GM12874 (cell line): ENCODE results near the gene CCDC92.

Experiments
- CTCF ChIP-seq: IDR thresholded peaks from 2 replicates; pipeline ENCODE4 v1.5.1; 2011; ENCODE audit warnings: low read depth, mild to moderate bottlenecking, control low read depth, low read length, moderate library complexity; ENCODE audit not compliant: insufficient read depth

CCDC92 gene

GRCh38 chr12:124006846-124007713 is 34.4 kb upstream of the CCDC92 start:
- no peak for TF ChIP-seq CTCF

DNA sequence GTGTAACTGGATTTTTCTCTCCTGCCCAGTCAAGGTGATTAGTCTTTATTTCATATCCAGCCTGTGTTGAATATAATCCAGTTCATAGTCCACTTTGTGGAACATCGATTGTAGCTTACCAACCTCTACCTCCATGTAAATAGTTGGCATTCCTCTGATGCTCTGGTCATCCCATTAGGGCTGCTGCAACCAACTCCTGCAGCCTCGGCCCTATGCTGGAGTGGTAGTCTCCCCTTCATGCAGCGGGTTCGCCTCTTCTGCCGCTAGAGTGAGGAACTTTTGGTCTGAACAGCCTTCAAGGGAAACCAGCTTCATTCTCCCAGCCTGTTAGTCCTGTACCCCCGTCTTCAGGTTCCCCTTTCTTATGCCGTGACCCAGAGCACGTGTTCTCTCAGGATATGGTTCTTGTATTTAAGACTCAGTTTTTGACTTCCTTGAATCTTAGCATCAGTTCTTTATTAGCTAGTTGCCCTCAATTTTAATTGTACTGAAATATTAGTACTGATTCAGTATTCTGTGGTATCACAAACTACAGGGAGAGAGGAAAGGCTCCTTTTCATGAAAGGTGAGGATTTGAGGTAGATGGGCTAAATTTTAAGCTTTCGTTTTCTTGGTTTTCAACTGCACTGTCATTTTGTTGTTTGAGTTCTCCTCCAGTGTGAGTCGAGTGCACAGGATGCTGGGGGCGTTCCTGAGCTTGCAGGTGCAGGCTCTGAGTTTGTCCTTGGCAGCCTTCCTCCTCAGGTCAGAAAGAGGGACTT is 33.6 kb upstream of the CCDC92 start:
- no peak for TF ChIP-seq CTCF

- no peak for TF ChIP-seq CTCF
These were observed 31.7 kb upstream of the CCDC92 start for GRCh38 chr12:124004233-124004875.

DNA sequence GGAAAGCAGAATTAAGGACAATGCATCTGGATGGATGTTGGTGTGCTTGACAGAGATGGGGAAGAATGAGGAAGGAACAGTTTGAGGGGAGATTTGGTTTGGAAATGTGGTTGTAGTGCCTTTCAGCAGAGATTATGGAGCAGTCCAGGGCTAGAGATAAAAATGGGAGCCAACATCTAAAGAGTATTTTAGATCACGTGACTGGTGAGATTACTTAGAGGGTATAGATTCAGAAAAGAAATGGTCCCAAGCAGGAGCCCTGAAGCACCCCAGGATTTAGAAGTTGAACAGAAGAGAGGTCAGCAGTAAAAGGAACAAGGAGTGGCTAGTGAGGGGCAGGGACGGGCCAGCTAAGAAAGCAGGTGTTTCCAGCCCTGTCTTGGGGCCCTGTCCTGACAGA is 30.0 kb upstream of the CCDC92 start:
- TF ChIP-seq CTCF, result no peak

DNA sequence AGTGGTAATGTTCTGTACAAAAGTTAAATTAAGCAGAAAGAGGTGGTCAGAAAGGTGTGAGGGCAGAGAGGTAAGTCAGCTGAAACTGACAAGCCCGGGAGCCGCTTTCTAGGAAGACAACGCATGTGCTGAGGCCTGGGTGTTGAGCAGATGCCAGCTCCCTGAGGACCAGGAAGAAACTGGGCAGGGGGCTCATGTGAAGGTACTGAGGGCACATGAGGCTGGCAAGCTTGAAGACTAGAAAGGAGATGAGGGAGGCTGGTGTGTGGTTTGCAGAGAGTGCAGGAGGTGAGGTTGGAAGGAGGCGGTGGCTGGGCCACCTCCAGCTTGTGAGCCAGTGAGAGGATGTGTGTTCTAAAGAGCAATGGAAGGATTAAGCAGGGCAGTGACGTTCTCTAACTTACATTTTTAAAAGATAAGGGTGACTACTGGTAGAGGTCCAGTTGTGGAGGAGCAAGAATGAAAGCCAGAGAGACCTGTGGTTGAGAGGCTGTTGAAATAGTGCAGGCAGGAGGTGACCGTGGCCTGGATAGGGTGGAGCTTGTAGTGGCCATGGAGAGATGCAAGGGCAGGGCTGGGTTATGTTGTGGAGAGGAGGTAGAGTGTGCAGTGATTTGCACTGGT is 29.5 kb upstream of the CCDC92 start:
- TF ChIP-seq CTCF, result no peak

DNA sequence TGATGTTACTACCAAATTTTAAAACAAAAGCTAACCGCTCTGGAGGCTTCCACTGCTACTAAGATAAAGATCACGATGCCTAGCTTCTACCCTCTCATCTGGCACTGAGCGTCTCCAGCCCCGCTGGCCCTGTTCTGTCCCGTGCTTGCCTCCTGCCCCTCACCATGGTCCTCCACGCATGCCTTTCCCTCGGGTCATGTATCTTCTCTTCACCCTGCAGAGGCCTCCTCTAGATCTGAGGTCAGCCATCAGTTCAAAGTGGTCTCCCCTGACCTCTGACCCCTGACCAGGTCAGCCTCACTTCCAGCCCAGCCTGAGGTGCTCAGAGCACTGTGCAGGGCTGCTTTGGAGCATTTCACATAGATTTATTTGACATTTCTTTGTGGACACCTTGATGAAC is 28.7 kb upstream of the CCDC92 start:
- TF ChIP-seq CTCF, result no peak

- no peak for TF ChIP-seq CTCF
These were observed 27.5 kb upstream of the CCDC92 start for GRCh38 chr12:124000111-124000510.
